Liver (tissue), 9 donors: ENCODE data around the gene DHX15. TPM values are rescaled to one million over a fixed set of nuclear protein-coding genes. Genes with fewer than 3 reads are reported as not detected.

ENCODE experiments used
- DNase-seq: peaks from one replicate; pipeline ENCODE4 v3.0.0-alpha.2; 2017; ENCODE audit warnings: low spot score
- H3K27ac ChIP-seq, 2 donors: one replicate each; pipeline ENCODE4 v1.7.0; 2013; ENCODE audit warnings: inconsistent platforms in 2 of 2, low read length in 2 of 2, control low read depth in 1 of 2, low read depth in 1 of 2, mild to moderate bottlenecking in 1 of 2
- H3K27me3 ChIP-seq, 4 donors: one replicate each; pipeline versions ENCODE4 v1.6.1 to v1.7.0; 2013; ENCODE audit warnings: low read length in 3 of 4, inconsistent platforms in 1 of 4, mild to moderate bottlenecking in 1 of 4, moderate library complexity in 1 of 4; ENCODE audit not compliant: control insufficient read depth in 4 of 4, insufficient read depth in 4 of 4
- H3K36me3 ChIP-seq, 4 donors: one replicate each; pipeline versions ENCODE4 v1.6.1 to v1.7.0; 2013; ENCODE audit warnings: low read length in 3 of 4, mild to moderate bottlenecking in 3 of 4, low read depth in 1 of 4, moderate library complexity in 1 of 4; ENCODE audit not compliant: control insufficient read depth in 4 of 4, insufficient read depth in 3 of 4
- H3K4me1 ChIP-seq, 4 donors: one replicate each; pipeline versions ENCODE4 v1.6.1 to v1.7.0; 2013; ENCODE audit warnings: low read length in 3 of 4, mild to moderate bottlenecking in 3 of 4, moderate library complexity in 1 of 4; ENCODE audit not compliant: control insufficient read depth in 4 of 4, insufficient read depth in 4 of 4
- H3K4me3 ChIP-seq, 3 donors: one replicate each; pipeline versions ENCODE4 v1.6.1 to v1.7.0; 2013; ENCODE audit warnings: low read length in 3 of 3, control low read depth in 1 of 3, low read depth in 1 of 3, mild to moderate bottlenecking in 1 of 3
- H3K9ac ChIP-seq, 2 donors: one replicate each; pipeline ENCODE4 v1.7.0; 2013; ENCODE audit warnings: low read length in 2 of 2, mild to moderate bottlenecking in 2 of 2, moderate library complexity in 2 of 2, control low read depth in 1 of 2, low read depth in 1 of 2
- H3K9me3 ChIP-seq, 4 donors: one replicate each; pipeline versions ENCODE4 v1.6.1 to v1.7.0; 2013; ENCODE audit warnings: low read length in 3 of 4; ENCODE audit not compliant: control insufficient read depth in 4 of 4
- ATF3 ChIP-seq: IDR thresholded peaks from 2 replicates; pipeline ENCODE4 v1.6.1; 2016; ENCODE audit warnings: antibody characterized with exemption
- CTCF ChIP-seq: fragments of 150-350 bp; IDR thresholded peaks from 2 replicates; pipeline ENCODE4 v1.5.1; 2017; ENCODE audit warnings: improper control_type of control experiment, low read depth, low read length; ENCODE audit not compliant: missing input control
- EGR1 ChIP-seq, 2 donors: IDR thresholded peaks; 2 replicates each; pipeline ENCODE4 v1.6.1; 2016 to 2018; ENCODE audit warnings: antibody characterized with exemption in 2 of 2, low read depth in 2 of 2
- FOXA1 ChIP-seq: IDR thresholded peaks from 2 replicates; pipeline ENCODE4 v1.6.1; 2016; ENCODE audit warnings: antibody characterized with exemption
- FOXA2 ChIP-seq: IDR thresholded peaks from 2 replicates; pipeline ENCODE4 v1.6.1; 2016; ENCODE audit warnings: antibody characterized with exemption
- GABPA ChIP-seq, 2 donors: IDR thresholded peaks in 1 of 2; conservative IDR thresholded peaks in 1 of 2; 2 replicates each; pipeline ENCODE4 v1.6.1; 2016; ENCODE audit warnings: antibody characterized with exemption in 2 of 2, mild to moderate bottlenecking in 1 of 2, moderate library complexity in 1 of 2
- HNF4A ChIP-seq, 2 donors: conservative IDR thresholded peaks; 2 replicates each; pipeline ENCODE4 v1.6.1; 2016; ENCODE audit warnings: antibody characterized with exemption in 2 of 2, mild to moderate bottlenecking in 2 of 2
- HNF4G ChIP-seq: IDR thresholded peaks from 2 replicates; pipeline ENCODE4 v1.6.1; 2016; ENCODE audit warnings: antibody characterized with exemption
- JUND ChIP-seq, 2 donors: IDR thresholded peaks; 2 replicates each; pipeline ENCODE4 v1.6.1; 2016; ENCODE audit warnings: antibody characterized with exemption in 2 of 2
- MAX ChIP-seq: IDR thresholded peaks from 2 replicates; pipeline ENCODE4 v1.6.1; 2016; ENCODE audit warnings: antibody characterized with exemption
- NR2F2 ChIP-seq: IDR thresholded peaks from 2 replicates; pipeline ENCODE4 v1.6.1; 2016; ENCODE audit warnings: antibody characterized with exemption
- RAD21 ChIP-seq, 2 donors: IDR thresholded peaks; 2 replicates each; pipeline ENCODE4 v1.6.1; 2016; ENCODE audit warnings: antibody characterized with exemption in 2 of 2, mild to moderate bottlenecking in 2 of 2
- RXRA ChIP-seq, 2 donors: IDR thresholded peaks; 2 replicates each; pipeline ENCODE4 v1.6.1; 2017 to 2018; ENCODE audit warnings: antibody characterized with exemption in 2 of 2, mild to moderate bottlenecking in 1 of 2
- SP1 ChIP-seq: IDR thresholded peaks from 2 replicates; pipeline ENCODE4 v1.6.1; 2018; ENCODE audit warnings: antibody characterized with exemption, mild to moderate bottlenecking
- TAF1 ChIP-seq: conservative IDR thresholded peaks from 2 replicates; pipeline ENCODE4 v1.6.1; 2016; ENCODE audit warnings: antibody characterized with exemption, mild to moderate bottlenecking
- YY1 ChIP-seq: IDR thresholded peaks from 2 replicates; pipeline ENCODE4 v1.6.1; 2016; ENCODE audit warnings: antibody characterized with exemption, mild to moderate bottlenecking
- WGBS: extraction: QIAGEN DNeasy Blood & Tissue Kit; methylation state at CpG from one replicate; pipeline ENCODE4 v1.1.7; 2013; 5-methylcytosine and 5-hydroxymethylcytosine counted together
- polyA plus RNA-seq, 2 donors: library from polyadenylated mRNA; stranded (reverse) in 1 of 2; unstranded in 1 of 2; fragments of 200-250 nt in 1 of 2; fragments of >200 nt in 1 of 2; fragmentation: Nextera tagmentation in 1 of 2; extraction: Ambion mirVana in 1 of 2; gene quantifications; one replicate each; pipeline versions ENCODE4 v1.2.1 to v1.2.3, GENCODE V29; 2013 to 2015
- total RNA-seq, 2 donors: library from RNA; depleted of rRNA; stranded (reverse); fragments of >200 nt; gene quantifications; one replicate each; pipeline ENCODE4 v1.2.3, GENCODE V29; 2014
- TF ChIP-seq, protein P1 (sequence below): IDR thresholded peaks from 2 replicates; pipeline ENCODE4 v1.6.1; 2016; ENCODE audit warnings: antibody characterized with exemption, mild to moderate bottlenecking
- TF ChIP-seq, protein P2 (sequence below): IDR thresholded peaks from 2 replicates; pipeline ENCODE4 v1.6.1; 2016; ENCODE audit warnings: antibody characterized with exemption
- donor health status: healthy.
- donor health status: healthy.
- donor health status: healthy.
- donor health status: healthy.
- donor health status: healthy.

The DHX15 gene
- total and polyA plus RNA-seq, 4 donors, result 25.2 to 80.9 (median 51.5) TPM

- WGBS, result 81% methylated on average over 2 of the region's 2 CpGs
- H3K9ac ChIP-seq, result no peak overlapping the region
- no peak overlapping the region for H3K27ac ChIP-seq
- no peak overlapping the region for H3K4me3 ChIP-seq
- no peaks in the 10 kb centered on the region for H3K4me1 ChIP-seq
- H3K9me3 ChIP-seq, result no peaks in the 10 kb centered on the region
- H3K36me3 ChIP-seq, result no peaks in the 10 kb centered on the region
- TF ChIP-seq JUND (IDR thresholded peaks at IDR 0.05), result no peak
- no peak for TF ChIP-seq ATF3
- no peak for TF ChIP-seq RAD21 (IDR thresholded peaks at IDR 0.05)
- TF ChIP-seq EGR1 (IDR thresholded peaks at IDR 0.05; ENCODE audit: low read depth in 2 of 2), result no peak
- TF ChIP-seq FOXA2, result no peak
- no peak for TF ChIP-seq GABPA (IDR thresholded peaks at IDR 0.05 in 1 of 2, conservative IDR thresholded peaks at IDR 0.05 in 1 of 2)
- TF ChIP-seq SP1, result no peak
- TF ChIP-seq HNF4A (conservative IDR thresholded peaks at IDR 0.05), result no peak
- no peak for TF ChIP-seq HNF4G
- TF ChIP-seq RXRA (IDR thresholded peaks at IDR 0.05), result no peak
- TF ChIP-seq TAF1, result no peak
- no peak for TF ChIP-seq MAX
- TF ChIP-seq YY1, result no peak
- TF ChIP-seq, protein P1, sequence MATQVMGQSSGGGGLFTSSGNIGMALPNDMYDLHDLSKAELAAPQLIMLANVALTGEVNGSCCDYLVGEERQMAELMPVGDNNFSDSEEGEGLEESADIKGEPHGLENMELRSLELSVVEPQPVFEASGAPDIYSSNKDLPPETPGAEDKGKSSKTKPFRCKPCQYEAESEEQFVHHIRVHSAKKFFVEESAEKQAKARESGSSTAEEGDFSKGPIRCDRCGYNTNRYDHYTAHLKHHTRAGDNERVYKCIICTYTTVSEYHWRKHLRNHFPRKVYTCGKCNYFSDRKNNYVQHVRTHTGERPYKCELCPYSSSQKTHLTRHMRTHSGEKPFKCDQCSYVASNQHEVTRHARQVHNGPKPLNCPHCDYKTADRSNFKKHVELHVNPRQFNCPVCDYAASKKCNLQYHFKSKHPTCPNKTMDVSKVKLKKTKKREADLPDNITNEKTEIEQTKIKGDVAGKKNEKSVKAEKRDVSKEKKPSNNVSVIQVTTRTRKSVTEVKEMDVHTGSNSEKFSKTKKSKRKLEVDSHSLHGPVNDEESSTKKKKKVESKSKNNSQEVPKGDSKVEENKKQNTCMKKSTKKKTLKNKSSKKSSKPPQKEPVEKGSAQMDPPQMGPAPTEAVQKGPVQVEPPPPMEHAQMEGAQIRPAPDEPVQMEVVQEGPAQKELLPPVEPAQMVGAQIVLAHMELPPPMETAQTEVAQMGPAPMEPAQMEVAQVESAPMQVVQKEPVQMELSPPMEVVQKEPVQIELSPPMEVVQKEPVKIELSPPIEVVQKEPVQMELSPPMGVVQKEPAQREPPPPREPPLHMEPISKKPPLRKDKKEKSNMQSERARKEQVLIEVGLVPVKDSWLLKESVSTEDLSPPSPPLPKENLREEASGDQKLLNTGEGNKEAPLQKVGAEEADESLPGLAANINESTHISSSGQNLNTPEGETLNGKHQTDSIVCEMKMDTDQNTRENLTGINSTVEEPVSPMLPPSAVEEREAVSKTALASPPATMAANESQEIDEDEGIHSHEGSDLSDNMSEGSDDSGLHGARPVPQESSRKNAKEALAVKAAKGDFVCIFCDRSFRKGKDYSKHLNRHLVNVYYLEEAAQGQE, result no peak
- TF ChIP-seq NR2F2, result no peak
- no peak for TF ChIP-seq FOXA1
- TF ChIP-seq CTCF, result no peak
- TF ChIP-seq, protein P2, sequence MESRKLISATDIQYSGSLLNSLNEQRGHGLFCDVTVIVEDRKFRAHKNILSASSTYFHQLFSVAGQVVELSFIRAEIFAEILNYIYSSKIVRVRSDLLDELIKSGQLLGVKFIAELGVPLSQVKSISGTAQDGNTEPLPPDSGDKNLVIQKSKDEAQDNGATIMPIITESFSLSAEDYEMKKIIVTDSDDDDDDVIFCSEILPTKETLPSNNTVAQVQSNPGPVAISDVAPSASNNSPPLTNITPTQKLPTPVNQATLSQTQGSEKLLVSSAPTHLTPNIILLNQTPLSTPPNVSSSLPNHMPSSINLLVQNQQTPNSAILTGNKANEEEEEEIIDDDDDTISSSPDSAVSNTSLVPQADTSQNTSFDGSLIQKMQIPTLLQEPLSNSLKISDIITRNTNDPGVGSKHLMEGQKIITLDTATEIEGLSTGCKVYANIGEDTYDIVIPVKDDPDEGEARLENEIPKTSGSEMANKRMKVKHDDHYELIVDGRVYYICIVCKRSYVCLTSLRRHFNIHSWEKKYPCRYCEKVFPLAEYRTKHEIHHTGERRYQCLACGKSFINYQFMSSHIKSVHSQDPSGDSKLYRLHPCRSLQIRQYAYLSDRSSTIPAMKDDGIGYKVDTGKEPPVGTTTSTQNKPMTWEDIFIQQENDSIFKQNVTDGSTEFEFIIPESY, result no peak
- no peak for DNase-seq
- H3K27me3 ChIP-seq, result no peaks in the 10 kb centered on the region
These were observed 11.3 kb upstream of the DHX15 start for GRCh38 chr4:24595659-24596058.
